SK-N-SH (cell line): Measurements from ENCODE around the gene IZUMO1. TPM values are rescaled to one million over a fixed set of nuclear protein-coding genes. Genes with fewer than 3 reads are reported as not detected.
A peak's percentile ranks its signal among the peaks of the same experiment; 100 is the strongest.

ENCODE experiments used
- CTCF ChIA-PET: fragments of 300-600, 350-600 bp; formaldehyde crosslinking; extraction: SDS; loops from one replicate; lab custom pipeline; 2021; lab: Yijun Ruan, JAX
- POLR2A ChIA-PET: fragments of 350-600 bp; sonication (Branson Sonifier 250); formaldehyde crosslinking; extraction: SDS; loops from one replicate; lab custom pipeline; 2020; ENCODE audit warnings: antibody characterized with exemption, inconsistent platforms; lab: Yijun Ruan, JAX
- DNase-seq: peaks from one replicate; pipeline ENCODE4 v3.0.0; 2012
- H2AFZ ChIP-seq: fragments of 200-600 bp; sonication (generic); 2 replicates; pipeline ENCODE4 v1.8.1; 2016; ENCODE audit warnings: antibody characterized with exemption, mild to moderate bottlenecking, low read depth
- H3F3A ChIP-seq: fragments of 200-600 bp; sonication (generic); replicated peaks from 2 replicates; pipeline ENCODE3; 2016; ENCODE audit warnings: antibody characterized with exemption, mild to moderate bottlenecking; ENCODE audit not compliant: insufficient read depth
- H3K27ac ChIP-seq, 2 experiments: fragments of 200-500 bp in 1 of 2; fragments of 200-600 bp in 1 of 2; sonication (Bioruptor generic) in 1 of 2; sonication (generic), shearing (Covaris generic) in 1 of 2; 2 replicates each; pipeline versions ENCODE4 v1.5.1 to v1.6.1; 2014 to 2016; ENCODE audit warnings: low read depth in 2 of 2, inconsistent platforms in 1 of 2, low read length in 1 of 2, mild to moderate bottlenecking in 1 of 2, mixed read lengths in 1 of 2
- H3K27me3 ChIP-seq: fragments of 200-600 bp; sonication (generic), shearing (Covaris generic); 2 replicates; pipeline ENCODE4 v1.6.1; 2016; ENCODE audit warnings: mixed run types; ENCODE audit not compliant: insufficient read depth
- H3K36me3 ChIP-seq, 2 experiments: fragments of 200-500 bp in 1 of 2; fragments of 200-600 bp in 1 of 2; sonication (Bioruptor generic) in 1 of 2; sonication (generic) in 1 of 2; replicated peaks in 1 of 2; 2 replicates each; pipeline versions ENCODE3 to v1.5.1; 2014 to 2016; ENCODE audit warnings: low read length in 1 of 2, mild to moderate bottlenecking in 1 of 2; ENCODE audit not compliant: insufficient read depth in 2 of 2, control insufficient read depth in 1 of 2
- H3K4me1 ChIP-seq, 2 experiments: fragments of 200-500 bp in 1 of 2; fragments of 200-600 bp in 1 of 2; sonication (Bioruptor generic) in 1 of 2; sonication (generic), shearing (Covaris generic) in 1 of 2; 2 replicates each; pipeline versions ENCODE4 v1.5.1 to v1.6.1; 2014 to 2016; ENCODE audit warnings: low read depth in 1 of 2, low read length in 1 of 2, mixed run types in 1 of 2; ENCODE audit not compliant: insufficient read depth in 2 of 2, control insufficient read depth in 1 of 2
- H3K4me2 ChIP-seq: fragments of 200-600 bp; sonication (generic), shearing (Covaris generic); 2 replicates; pipeline ENCODE4 v1.6.1; 2017; ENCODE audit warnings: mixed run types
- H3K4me3 ChIP-seq, 2 experiments: fragments of 200-500 bp in 1 of 2; fragments of 200-600 bp in 1 of 2; sonication (Bioruptor generic) in 1 of 2; sonication (generic), shearing (Covaris generic) in 1 of 2; 2 replicates each; pipeline versions ENCODE4 v1.5.1 to v1.8.1; 2014 to 2016; ENCODE audit warnings: low read depth in 2 of 2, inconsistent platforms in 1 of 2, low read length in 1 of 2, mild to moderate bottlenecking in 1 of 2, mixed read lengths in 1 of 2, moderate library complexity in 1 of 2
- H3K79me2 ChIP-seq: fragments of 200-600 bp; sonication (generic); 2 replicates; pipeline ENCODE4 v1.8.1; 2017; ENCODE audit warnings: mild to moderate bottlenecking; ENCODE audit not compliant: insufficient read depth
- H3K9ac ChIP-seq: fragments of 200-600 bp; sonication (generic); 2 replicates; pipeline ENCODE4 v1.6.1; 2017; ENCODE audit warnings: mixed run types
- H3K9me2 ChIP-seq: fragments of 200-600 bp; sonication (generic); 2 replicates; pipeline ENCODE4 v1.6.1; 2017; ENCODE audit warnings: mixed run types
- H3K9me3 ChIP-seq: fragments of 200-600 bp; sonication (generic); 2 replicates; pipeline ENCODE4 v1.6.1; 2017; ENCODE audit warnings: mixed run types, mild to moderate bottlenecking, moderate library complexity
- H4K20me1 ChIP-seq: fragments of 200-600 bp; sonication (generic); 2 replicates; pipeline ENCODE4 v1.6.1; 2017; ENCODE audit warnings: mild to moderate bottlenecking, mixed run types; ENCODE audit not compliant: insufficient read depth
- ELF1 ChIP-seq: IDR thresholded peaks from 2 replicates; pipeline ENCODE4 v1.4.0; 2012
- EP300 ChIP-seq, 2 experiments: IDR thresholded peaks; 2 replicates each; pipeline versions ENCODE4 v1.4.0 to v1.6.1; 2012; ENCODE audit warnings: borderline replicate concordance in 1 of 2, low read depth in 1 of 2, low read length in 1 of 2
- EZH2phosphoT487 ChIP-seq: fragments of 200-600 bp; sonication (generic); IDR thresholded peaks from 2 replicates; pipeline ENCODE4 v1.6.1; 2017; ENCODE audit warnings: low read depth, mixed run types, mild to moderate bottlenecking, antibody characterized with exemption, moderate library complexity, borderline replicate concordance
- MAX ChIP-seq: IDR thresholded peaks from 2 replicates; pipeline ENCODE4 v1.4.0; 2012; ENCODE audit warnings: low read depth
- MEF2A ChIP-seq: IDR thresholded peaks from 2 replicates; pipeline ENCODE4 v1.4.0; 2012; ENCODE audit warnings: low read depth, borderline replicate concordance
- PBX3 ChIP-seq: IDR thresholded peaks from 2 replicates; pipeline ENCODE4; 2012
- RXRA ChIP-seq: IDR thresholded peaks from 2 replicates; pipeline ENCODE4 v1.4.0; 2012; ENCODE audit warnings: low read depth, mild to moderate bottlenecking, borderline replicate concordance
- WGBS: methylation state at CpG from one replicate; pipeline ENCODE4 v1.1.6; 2017; ENCODE audit warnings: low lambda C conversion rate; 5-methylcytosine and 5-hydroxymethylcytosine counted together
- polyA plus RNA-seq, 3 experiments: library from polyadenylated mRNA; depleted of rRNA; stranded (reverse); fragments of >200 nt; gene quantifications; 2 replicates each; pipeline ENCODE4 v1.2.3, GENCODE V29; 2012
- TF ChIP-seq, protein P1 (sequence below): fragments of 150-350 bp; IDR thresholded peaks from 2 replicates; pipeline ENCODE4 v1.6.1; 2016; ENCODE audit warnings: mild to moderate bottlenecking, low read depth, low read length

Gene IZUMO1
- polyA plus RNA-seq, 1 of the 3 experiments (the other 2 are of a cell fraction) = 0.03 TPM

DNA sequence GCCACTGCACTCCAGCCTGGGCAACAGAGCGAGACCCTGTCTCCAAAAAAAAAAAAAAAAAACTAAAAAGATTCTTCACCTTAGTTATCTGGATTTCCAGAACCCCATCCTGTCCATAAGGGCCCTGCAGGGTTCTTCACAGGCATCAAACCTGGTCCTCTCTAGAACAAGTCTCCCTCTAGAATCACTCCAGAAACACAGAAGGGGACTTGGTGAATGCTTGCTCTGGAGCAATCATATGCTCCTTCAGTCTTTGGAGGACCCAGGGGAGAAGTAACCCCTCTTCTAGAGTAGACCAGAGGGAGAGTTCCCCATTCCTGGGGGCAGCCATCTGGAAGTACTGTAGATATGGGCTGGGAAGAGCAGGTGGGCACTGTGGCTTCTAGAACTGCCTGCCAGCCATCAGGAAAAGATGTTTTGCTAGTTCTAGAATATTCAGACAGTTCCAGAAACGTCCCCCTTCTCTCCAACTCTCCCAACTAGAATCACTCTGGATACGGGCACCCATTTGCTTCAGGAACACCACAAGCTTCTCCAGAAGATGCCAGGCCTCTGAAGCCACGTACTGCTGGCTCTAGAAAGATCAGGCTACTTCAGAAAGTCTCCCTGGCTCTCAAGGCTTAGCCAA lies 3.0 kb upstream of the IZUMO1 start:
- TF ChIP-seq MEF2A (no peak), MAX (no peak), PBX3 (no peak), RXRA (no peak), ELF1 (no peak), EP300 (IDR thresholded peaks at IDR 0.05; ENCODE audit: borderline replicate concordance in 1 of 2, low read depth in 1 of 2, low read length in 1 of 2) (no peak)

DNA sequence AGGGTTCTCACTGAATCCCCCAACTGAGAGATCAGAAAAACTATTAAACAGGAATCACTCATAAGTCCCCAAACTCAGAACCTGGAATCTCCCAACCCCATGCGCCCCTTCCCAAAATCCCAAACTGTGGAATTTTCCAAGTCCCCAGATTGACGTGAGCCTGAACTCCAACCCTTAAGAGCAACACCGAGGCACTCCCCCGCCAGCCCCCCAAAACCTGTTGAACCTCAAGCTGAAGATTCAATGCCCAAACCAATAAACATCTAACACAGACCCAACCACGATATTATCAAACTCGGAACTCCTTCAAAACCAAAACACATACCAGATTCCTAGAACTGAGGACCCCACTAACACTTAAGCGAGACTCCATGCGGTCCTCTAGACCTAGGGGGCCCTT lies 599 bp downstream of the IZUMO1 start:
- POLR2A ChIA-PET = no interaction called here
- peak overlapping the region; percentile 80; the same call in 1 of the 2 replicates for H2AFZ ChIP-seq
- H3K36me3 ChIP-seq = no peaks in the 10 kb centered on the region
- no peak overlapping the region for H3K4me3 ChIP-seq
- H3K27ac ChIP-seq = no peak overlapping the region
- no peak for DNase-seq
- no peaks in the 10 kb centered on the region for H4K20me1 ChIP-seq
- no peaks in the 10 kb centered on the region for H3F3A ChIP-seq
- CTCF ChIA-PET = interaction anchor here (0.7 to 1.2 kb wide), 2 partner anchors 34 to 70 kb away, joined by 3 read pairs; no protein-coding TSS in a partner anchor
- H3K9me2 ChIP-seq = no peaks in the 10 kb centered on the region
- no peaks in the 10 kb centered on the region; a peak in 1 of 4 replicates for H3K4me1 ChIP-seq
- no peak overlapping the region for H3K4me2 ChIP-seq
- no peaks in the 10 kb centered on the region for H3K79me2 ChIP-seq
- H3K9me3 ChIP-seq = no peaks in the 10 kb centered on the region
- no peak overlapping the region for H3K9ac ChIP-seq
- TF ChIP-seq, protein P1, sequence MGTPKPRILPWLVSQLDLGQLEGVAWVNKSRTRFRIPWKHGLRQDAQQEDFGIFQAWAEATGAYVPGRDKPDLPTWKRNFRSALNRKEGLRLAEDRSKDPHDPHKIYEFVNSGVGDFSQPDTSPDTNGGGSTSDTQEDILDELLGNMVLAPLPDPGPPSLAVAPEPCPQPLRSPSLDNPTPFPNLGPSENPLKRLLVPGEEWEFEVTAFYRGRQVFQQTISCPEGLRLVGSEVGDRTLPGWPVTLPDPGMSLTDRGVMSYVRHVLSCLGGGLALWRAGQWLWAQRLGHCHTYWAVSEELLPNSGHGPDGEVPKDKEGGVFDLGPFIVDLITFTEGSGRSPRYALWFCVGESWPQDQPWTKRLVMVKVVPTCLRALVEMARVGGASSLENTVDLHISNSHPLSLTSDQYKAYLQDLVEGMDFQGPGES = no peak
- no peak for TF ChIP-seq EZH2phosphoT487
- TF ChIP-seq, all 33 proteins: peak for 0
- 92% methylated on average over 8 of the region's 8 CpGs for WGBS
- no peaks in the 10 kb centered on the region for H3K27me3 ChIP-seq

More for the DNA sequence above, 3.0 kb upstream of the IZUMO1 start:
- Histone ChIP-seq H3K27ac (no peak overlapping the region), H2AFZ (no peak overlapping the region), H3K9ac (no peak overlapping the region), H3K79me2 (no peaks in the 10 kb centered on the region), H3F3A (no peaks in the 10 kb centered on the region), H3K9me3 (no peaks in the 10 kb centered on the region), H3K4me1 (peaks cover 0 to 7% of the 10 kb centered on the region in 2 experiments; a peak in 1 of 4 replicates), H4K20me1 (no peaks in the 10 kb centered on the region), H3K4me3 (no peak overlapping the region), H3K4me2 (no peak overlapping the region), H3K36me3 (no peaks in the 10 kb centered on the region), H3K9me2 (no peaks in the 10 kb centered on the region), H3K27me3 (peaks cover 6% of the 10 kb centered on the region; the same call in 1 of the 2 replicates)
- ChIA-PET CTCF (interaction anchor here (1.3 kb wide), 1 partner anchor 93 kb away, joined by 4 read pairs; no protein-coding TSS in a partner anchor), POLR2A (no interaction called here)
- DNase-seq = no peak
- WGBS = 44% methylated on average over 4 of the region's 4 CpGs
